PC-3 (cell line): Measurements from ENCODE around the gene PBX3. TPM values are rescaled to one million over a fixed set of nuclear protein-coding genes. Genes with fewer than 3 reads are reported as not detected.

ENCODE experiments used
- ATAC-seq: fragments of 200-7000 bp; cut with Tn5 transposase; 2 replicates; pipeline ENCODE4 v1.9.1; 2020; ENCODE audit warnings: mild to moderate bottlenecking, moderate library complexity
- BruUV-seq: library from RNA; stranded (reverse); fragments of 400-500 nt; replicated peaks from 2 replicates; lab custom pipeline; 2021; lab: Mats Ljungman, UMichigan
- CTCF ChIA-PET: fragments of 300-600 bp; sonication (Branson Sonifier 250); formaldehyde crosslinking; loops from one replicate; lab custom pipeline; 2022; ENCODE audit warnings: antibody characterized with exemption; lab: Charles Lee
- POLR2A ChIA-PET: fragments of 300-600 bp; sonication (Branson Sonifier 250); formaldehyde crosslinking; loops from one replicate; lab custom pipeline; 2022; ENCODE audit warnings: antibody characterized with exemption; ENCODE audit not compliant: unreplicated experiment; lab: Charles Lee
- DNase-seq: peaks from one replicate; pipeline ENCODE4 v3.0.0-alpha.2; 2015
- H2AFZ ChIP-seq: fragments of 300-600 bp; sonication (generic); 2 replicates; pipeline ENCODE4 v1.6.0; 2016; ENCODE audit warnings: antibody characterized with exemption, low read length
- H3F3A ChIP-seq: fragments of 300-600 bp; sonication (generic); one replicate; pipeline ENCODE4 v1.6.0; 2017; ENCODE audit warnings: antibody characterized with exemption, low read length, control low read depth, mild to moderate bottlenecking; ENCODE audit not compliant: unreplicated experiment
- H3K27ac ChIP-seq: fragments of 300-600 bp; sonication (generic); 2 replicates; pipeline ENCODE4 v1.5.1; 2016; ENCODE audit warnings: mild to moderate bottlenecking, low read length
- H3K27me3 ChIP-seq: fragments of 300-600 bp; sonication (generic); 2 replicates; pipeline ENCODE4 v1.6.1; 2016; ENCODE audit warnings: low read length, mixed read lengths
- H3K36me3 ChIP-seq: fragments of 300-600 bp; sonication (generic); 2 replicates; pipeline ENCODE4 v1.6.1; 2016; ENCODE audit warnings: low read depth, mixed run types, low read length, mixed read lengths
- H3K4me1 ChIP-seq: fragments of 300-600 bp; sonication (generic); 2 replicates; pipeline ENCODE4 v1.5.1; 2016; ENCODE audit warnings: low read length; ENCODE audit not compliant: insufficient read depth
- H3K4me2 ChIP-seq: fragments of 300-600 bp; sonication (generic); 2 replicates; pipeline ENCODE4 v1.6.0; 2016; ENCODE audit warnings: low read length
- H3K4me3 ChIP-seq: fragments of 300-600 bp; sonication (generic); 2 replicates; pipeline ENCODE4 v1.5.1; 2016; ENCODE audit warnings: mild to moderate bottlenecking, low read length, mixed read lengths
- H3K79me2 ChIP-seq: fragments of 300-600 bp; sonication (generic); 2 replicates; pipeline ENCODE4 v1.6.1; 2017; ENCODE audit warnings: low read length, mixed read lengths
- H3K9ac ChIP-seq: fragments of 300-600 bp; sonication (generic); 2 replicates; pipeline ENCODE4 v1.6.0; 2016; ENCODE audit warnings: mild to moderate bottlenecking, low read length
- H3K9me2 ChIP-seq: fragments of 300-600 bp; sonication (generic); replicated peaks from 2 replicates; pipeline ENCODE4 v1.6.1; 2016; ENCODE audit warnings: mixed run types, low read length, mixed read lengths
- H3K9me3 ChIP-seq: fragments of 300-600 bp; sonication (generic); 2 replicates; pipeline ENCODE4 v1.6.1; 2016; ENCODE audit warnings: low read length, mixed read lengths
- H4K20me1 ChIP-seq: fragments of 300-600 bp; sonication (generic); 2 replicates; pipeline ENCODE4 v1.6.1; 2016; ENCODE audit warnings: low read length, mixed read lengths
- CTCF ChIP-seq: fragments of 300-600 bp; sonication (generic); conservative IDR thresholded peaks from 2 replicates; pipeline ENCODE4 v1.5.1; 2017; ENCODE audit warnings: antibody characterized with exemption, low read depth, mild to moderate bottlenecking, low read length
- EZH2 ChIP-seq: fragments of 300-600 bp; sonication (generic); IDR thresholded peaks from one replicate; pipeline ENCODE4 v1.6.1; 2017; ENCODE audit warnings: antibody characterized with exemption, mild to moderate bottlenecking, low read length; ENCODE audit not compliant: unreplicated experiment
- EZH2phosphoT487 ChIP-seq: fragments of 300-600 bp; sonication (generic); IDR thresholded peaks from 2 replicates; pipeline ENCODE4 v1.6.1; 2018; ENCODE audit warnings: mild to moderate bottlenecking, antibody characterized with exemption, low read length, borderline replicate concordance
- intact Hi-C: fragments of 100-400 bp; cut with micrococcal nuclease; formaldehyde crosslinking; loops from 2 replicates; pipeline ENCODE4 v1.9.0; 2023
- total RNA-seq: library from RNA; depleted of rRNA; stranded (reverse); fragments of >200 nt; gene quantifications from 2 replicates; pipeline ENCODE4 v1.2.3, GENCODE V29; 2014

PBX3 gene
- total RNA-seq, 1 experiment from 2014 or later: 35.5 TPM

DNA sequence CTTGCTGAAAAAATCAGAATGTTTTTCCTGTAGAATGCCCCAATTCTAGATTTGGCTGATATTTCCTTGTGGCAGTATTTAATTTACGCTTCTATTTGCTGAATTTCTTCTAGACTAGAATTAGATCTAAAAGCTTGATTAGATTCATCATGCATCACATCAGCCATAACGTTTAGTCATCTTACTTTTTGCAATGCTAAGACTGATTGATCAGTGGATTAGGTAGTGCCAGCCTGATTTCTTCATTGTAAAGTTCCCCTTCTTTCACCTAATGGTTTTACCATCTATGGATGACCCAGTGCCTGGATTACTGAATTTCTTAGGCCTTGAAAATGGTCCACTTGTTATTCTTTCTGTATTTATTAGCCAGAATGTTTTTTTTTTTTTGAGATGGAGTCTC lies 83.9 kb downstream of the PBX3 start:
- Histone ChIP-seq H3K9me2 (no peaks in the 10 kb centered on the region), H3K36me3 (no peaks in the 10 kb centered on the region), H3K4me1 (no peaks in the 10 kb centered on the region), H3K27me3 (no peaks in the 10 kb centered on the region), H3K9ac (no peak overlapping the region), H4K20me1 (no peaks in the 10 kb centered on the region), H3F3A (no peaks in the 10 kb centered on the region), H3K79me2 (no peaks in the 10 kb centered on the region), H3K27ac (no peak overlapping the region), H3K4me2 (no peak overlapping the region), H3K9me3 (no peaks in the 10 kb centered on the region), H2AFZ (no peak overlapping the region), H3K4me3 (no peak overlapping the region)
- ATAC-seq (no peak), DNase-seq (no peak)
- ChIA-PET CTCF (no interaction called here), POLR2A (no interaction called here)
- no TSS peak for BruUV-seq
- intact Hi-C loops: no loop called here
- TF ChIP-seq EZH2phosphoT487 (no peak), EZH2 (no peak), CTCF (no peak)

DNA sequence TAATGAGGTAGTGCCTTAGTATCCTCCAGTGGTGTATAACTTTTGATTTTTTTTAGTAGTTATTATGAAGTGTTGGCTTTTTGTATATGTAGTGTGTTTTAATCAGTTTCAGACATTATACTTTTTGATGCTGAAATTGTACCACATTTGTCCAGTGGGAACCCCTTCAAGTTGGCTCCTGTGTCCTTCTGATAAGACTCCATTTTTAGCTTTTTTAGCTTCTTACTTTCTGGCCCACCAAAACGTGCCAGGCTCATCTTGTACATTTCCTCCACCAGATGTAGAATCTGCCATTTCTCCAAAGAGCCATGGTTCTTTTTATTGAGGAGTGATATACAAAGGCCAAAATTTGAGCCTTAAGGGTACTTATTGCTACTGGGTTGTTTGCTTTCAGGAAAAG lies 84.4 kb downstream of the PBX3 start:
- no peaks in the 10 kb centered on the region for H4K20me1 ChIP-seq

GRCh38 chr9:125835655-125836054 lies 88.5 kb downstream of the PBX3 start:
- Histone ChIP-seq H3K27me3 (no peaks in the 10 kb centered on the region), H3K79me2 (no peaks in the 10 kb centered on the region), H3K36me3 (no peaks in the 10 kb centered on the region), H3K4me3 (no peak overlapping the region), H3K9me2 (no peaks in the 10 kb centered on the region), H3K4me1 (no peaks in the 10 kb centered on the region), H3K27ac (no peak overlapping the region), H3F3A (no peaks in the 10 kb centered on the region), H2AFZ (no peak overlapping the region), H3K9me3 (no peaks in the 10 kb centered on the region), H3K4me2 (no peak overlapping the region), H4K20me1 (no peaks in the 10 kb centered on the region), H3K9ac (no peak overlapping the region)
- intact Hi-C loops: no loop called here
- CTCF ChIA-PET: no interaction called here
- ATAC-seq (no peak), DNase-seq (no peak)
- POLR2A ChIA-PET: no interaction called here
- TF ChIP-seq CTCF: no peak
- BruUV-seq: no TSS peak

More for the DNA sequence above, 84.4 kb downstream of the PBX3 start:
- intact Hi-C loops: no loop called here
- TF ChIP-seq EZH2phosphoT487 (no peak), EZH2 (no peak)
- no peaks in the 10 kb centered on the region for H3K4me1 ChIP-seq
- H2AFZ ChIP-seq: no peak overlapping the region
- no peaks in the 10 kb centered on the region for H3F3A ChIP-seq
- H3K9me2 ChIP-seq: no peaks in the 10 kb centered on the region
- POLR2A ChIA-PET: no interaction called here
- no peaks in the 10 kb centered on the region for H3K27me3 ChIP-seq
- no peaks in the 10 kb centered on the region for H3K79me2 ChIP-seq
- no peak overlapping the region for H3K4me2 ChIP-seq
- CTCF ChIA-PET: no interaction called here
- no peak overlapping the region for H3K4me3 ChIP-seq
- BruUV-seq: no TSS peak
- no peak for DNase-seq
- ATAC-seq: no peak
- H3K36me3 ChIP-seq: no peaks in the 10 kb centered on the region
- no peak overlapping the region for H3K9ac ChIP-seq
- no peak overlapping the region for H3K27ac ChIP-seq
- no peaks in the 10 kb centered on the region for H3K9me3 ChIP-seq
